ENCODE measurements around the gene CHST11.

Gene CHST11

GRCh38 chr12:104703372-104703771 lies 246.6 kb downstream of the CHST11 start:
- DNase-seq: no peak

- no peak for DNase-seq
Measured at GRCh38 chr12:104704224-104704779, 247.6 kb downstream of the CHST11 start.

GRCh38 chr12:104707194-104707593 lies 250.4 kb downstream of the CHST11 start:
- DNase-seq: no peak

- no peak for DNase-seq
Measured at GRCh38 chr12:104707794-104708558, 251.2 kb downstream of the CHST11 start.

GRCh38 chr12:104708891-104709290 lies 252.1 kb downstream of the CHST11 start:
- DNase-seq: no peak

GRCh38 chr12:104709692-104710435 lies 253.1 kb downstream of the CHST11 start:
- no peak for DNase-seq

- DNase-seq: no peak
Measured at GRCh38 chr12:104710940-104711689, 254.4 kb downstream of the CHST11 start.

GRCh38 chr12:104712477-104712876 lies 255.7 kb downstream of the CHST11 start:
- no peak for DNase-seq

GRCh38 chr12:104712968-104713367 lies 256.2 kb downstream of the CHST11 start:
- no peak for DNase-seq

GRCh38 chr12:104713444-104713843 lies 256.7 kb downstream of the CHST11 start:
- no peak for DNase-seq

GRCh38 chr12:104714369-104714768 lies 257.6 kb downstream of the CHST11 start:
- DNase-seq: no peak

GRCh38 chr12:104716172-104716571 lies 259.4 kb downstream of the CHST11 start:
- no peak for DNase-seq

GRCh38 chr12:104718304-104718929 lies 261.7 kb downstream of the CHST11 start:
- no peak for DNase-seq

- DNase-seq: no peak
Measured at GRCh38 chr12:104719700-104720338, 263.1 kb downstream of the CHST11 start.

GRCh38 chr12:104720339-104721038 lies 263.7 kb downstream of the CHST11 start:
- peak; percentile 91 for DNase-seq

- DNase-seq: no peak
Measured at GRCh38 chr12:104721039-104721405, 264.3 kb downstream of the CHST11 start.

- no peak for DNase-seq
Measured at GRCh38 chr12:104721936-104722335, 265.2 kb downstream of the CHST11 start.

- DNase-seq: no peak
Measured at GRCh38 chr12:104722601-104723534, 266.1 kb downstream of the CHST11 start.

- DNase-seq: no peak
Measured at GRCh38 chr12:104723895-104724294, 267.1 kb downstream of the CHST11 start.

- no peak for DNase-seq
Measured at GRCh38 chr12:104724992-104725585, 268.3 kb downstream of the CHST11 start.

Data from central memory CD4-positive, alpha-beta T cell (primary cell).